Breast epithelium (tissue), 4 donors: ENCODE measurements around the gene GAK. TPM values are rescaled to one million over a fixed set of nuclear protein-coding genes. Genes with fewer than 3 reads are reported as not detected.

ENCODE experiments used
- DNase-seq, 2 donors: peaks; one replicate each; pipeline ENCODE4 v3.0.0-alpha.2; 2019; ENCODE audit warnings: low spot score in 2 of 2
- H3K27ac ChIP-seq, 2 donors: fragments of 200-600 bp; sonication (generic) in 1 of 2; one replicate each; pipeline ENCODE4 v1.5.1; 2016 to 2019; ENCODE audit warnings: mild to moderate bottlenecking in 1 of 2
- H3K27me3 ChIP-seq, 2 donors: fragments of 200-600 bp; sonication (generic) in 1 of 2; one replicate each; pipeline versions ENCODE4 v1.5.1 to v1.6.0; 2017 to 2019; ENCODE audit warnings: control low read depth in 1 of 2, mild to moderate bottlenecking in 1 of 2
- H3K36me3 ChIP-seq: fragments of 200-600 bp; one replicate; pipeline ENCODE4 v1.5.1; 2019
- H3K4me1 ChIP-seq, 2 donors: fragments of 200-600 bp; sonication (generic); one replicate each; pipeline ENCODE4 v1.5.1; 2016 to 2019; ENCODE audit warnings: control low read depth in 1 of 2
- H3K4me3 ChIP-seq, 3 donors: fragments of 200-600 bp; sonication (generic); 1 replicate in 2 of 3; 2 replicates in 1 of 3; pipeline ENCODE4 v1.5.1; 2016 to 2019; ENCODE audit warnings: mild to moderate bottlenecking in 3 of 3, moderate library complexity in 2 of 3
- H3K9me3 ChIP-seq, 2 donors: fragments of 200-600 bp; sonication (generic) in 1 of 2; one replicate each; pipeline ENCODE4 v1.5.1; 2016 to 2019; ENCODE audit warnings: control low read depth in 1 of 2
- CTCF ChIP-seq, 3 donors: fragments of 450-650 bp; IDR thresholded peaks; one replicate each; pipeline ENCODE4 v1.5.1; 2016 to 2017; ENCODE audit warnings: antibody characterized with exemption in 3 of 3, mild to moderate bottlenecking in 3 of 3, moderate library complexity in 3 of 3
- POLR2A ChIP-seq: fragments of 450-650 bp; IDR thresholded peaks from one replicate; pipeline ENCODE4 v1.6.1; 2016; ENCODE audit warnings: antibody characterized with exemption, mild to moderate bottlenecking, moderate library complexity
- POLR2AphosphoS5 ChIP-seq, 3 donors: sonication (generic); formaldehyde crosslinking; IDR thresholded peaks; one replicate each; pipeline ENCODE4 v1.6.1; 2017; ENCODE audit warnings: antibody characterized with exemption in 3 of 3
- intact Hi-C: fragments of 100-400 bp; cut with DNase I; formaldehyde crosslinking; loops from one replicate; pipeline ENCODE4 v1.15.1; 2023; ENCODE audit warnings: low total_unique reads
- total RNA-seq, 3 donors: library from RNA; depleted of rRNA; stranded (reverse); fragments of >200 nt; gene quantifications; one replicate each; pipeline ENCODE4 v1.1.0, GENCODE V29; 2016

GAK gene
- total RNA-seq, 3 donors from 2014 or later, result 76.2 to 95.7 (median 81.9) TPM

- no peak for TF ChIP-seq CTCF (IDR thresholded peaks at IDR 0.05)
- TF ChIP-seq POLR2A, result no peak
- no peak for TF ChIP-seq POLR2AphosphoS5 (IDR thresholded peaks at IDR 0.05)
- Histone ChIP-seq H3K4me3 (no peak overlapping the region), H3K36me3 (no peaks in the 10 kb centered on the region), H3K4me1 (no peaks in the 10 kb centered on the region), H3K27me3 (no peaks in the 10 kb centered on the region), H3K9me3 (no peaks in the 10 kb centered on the region), H3K27ac (no peak overlapping the region)
- DNase-seq, result no peak
- intact Hi-C loops, result no loop called here
Observed at GRCh38 chr4:851701-852430, 80.2 kb downstream of the GAK start.

- Histone ChIP-seq H3K4me1 (no peaks in the 10 kb centered on the region), H3K9me3 (no peaks in the 10 kb centered on the region), H3K27me3 (no peaks in the 10 kb centered on the region), H3K27ac (no peak overlapping the region), H3K36me3 (no peaks in the 10 kb centered on the region), H3K4me3 (no peak overlapping the region)
- no peak for DNase-seq
- TF ChIP-seq POLR2AphosphoS5 (IDR thresholded peaks at IDR 0.05), result no peak
- no peak for TF ChIP-seq POLR2A
- no peak for TF ChIP-seq CTCF (IDR thresholded peaks at IDR 0.05)
- intact Hi-C loops, result no loop called here
Observed at GRCh38 chr4:850323-850945, 81.7 kb downstream of the GAK start.

- H3K36me3 ChIP-seq, result no peaks in the 10 kb centered on the region
- TF ChIP-seq POLR2A (no peak), CTCF (IDR thresholded peaks at IDR 0.05) (no peak), POLR2AphosphoS5 (IDR thresholded peaks at IDR 0.05) (no peak)
- H3K27ac ChIP-seq, result no peak overlapping the region
- no peaks in the 10 kb centered on the region for H3K9me3 ChIP-seq
- DNase-seq, result no peak
- H3K27me3 ChIP-seq, result no peaks in the 10 kb centered on the region
- H3K4me1 ChIP-seq, result no peaks in the 10 kb centered on the region
- no peak overlapping the region for H3K4me3 ChIP-seq
- intact Hi-C loops, result no loop called here
Observed at GRCh38 chr4:849478-850175, 82.5 kb downstream of the GAK start.

- Histone ChIP-seq H3K36me3 (no peaks in the 10 kb centered on the region), H3K9me3 (no peaks in the 10 kb centered on the region), H3K27me3 (no peaks in the 10 kb centered on the region), H3K27ac (no peak overlapping the region), H3K4me1 (no peaks in the 10 kb centered on the region), H3K4me3 (no peak overlapping the region)
- DNase-seq, result no peak
- intact Hi-C loops, result no loop called here
- TF ChIP-seq CTCF (IDR thresholded peaks at IDR 0.05), result no peak
- no peak for TF ChIP-seq POLR2AphosphoS5 (IDR thresholded peaks at IDR 0.05)
- TF ChIP-seq POLR2A, result no peak
Observed at GRCh38 chr4:848803-849477, 83.2 kb downstream of the GAK start.
